Sigmoid colon (tissue), 7 donors: ENCODE results near the gene KCNG2. TPM values are rescaled to one million over a fixed set of nuclear protein-coding genes. Genes with fewer than 3 reads are reported as not detected.
A peak's percentile ranks its signal among the peaks of the same experiment; 100 is the strongest.

Experiments used
- DNase-seq: peaks from one replicate; pipeline ENCODE4 v3.0.0-alpha.2; 2019
- H3K27ac ChIP-seq, 4 donors: fragments of 200-600 bp; sonication (generic); one replicate each; pipeline ENCODE4 v1.5.1; 2016 to 2019; ENCODE audit warnings: mild to moderate bottlenecking in 1 of 4
- H3K27me3 ChIP-seq, 3 donors: fragments of 200-600 bp; sonication (generic); one replicate each; pipeline ENCODE4 v1.5.1; 2019; ENCODE audit warnings: mild to moderate bottlenecking in 1 of 3
- H3K36me3 ChIP-seq, 4 donors: fragments of 200-600 bp; sonication (generic); one replicate each; pipeline ENCODE4 v1.5.1; 2016 to 2019
- H3K4me1 ChIP-seq, 4 donors: fragments of 200-600 bp; sonication (generic); one replicate each; pipeline ENCODE4 v1.5.1; 2017 to 2019
- H3K4me3 ChIP-seq, 4 donors: fragments of 200-600 bp; sonication (generic); one replicate each; pipeline ENCODE4 v1.5.1; 2017 to 2019; ENCODE audit warnings: mild to moderate bottlenecking in 2 of 4, moderate library complexity in 1 of 4
- H3K9me3 ChIP-seq, 4 donors: fragments of 200-600 bp in 3 of 4; sonication (generic) in 3 of 4; one replicate each; pipeline versions ENCODE4 v1.5.1 to v1.6.1; 2013 to 2019
- CTCF ChIP-seq, 4 experiments: fragments of 450-650 bp in 3 of 4; fragments of 200-600 bp in 1 of 4; IDR thresholded peaks; one replicate each; pipeline ENCODE4 v1.5.1; 2016 to 2019; ENCODE audit warnings: antibody characterized with exemption in 4 of 4, mild to moderate bottlenecking in 3 of 4, moderate library complexity in 2 of 4
- EP300 ChIP-seq, 4 donors: sonication (generic); formaldehyde crosslinking; IDR thresholded peaks; one replicate each; pipeline ENCODE4 v1.6.1; 2017; ENCODE audit warnings: antibody characterized with exemption in 4 of 4
- POLR2A ChIP-seq, 2 donors: fragments of 450-650 bp; IDR thresholded peaks; one replicate each; pipeline ENCODE4 v1.6.1; 2016; ENCODE audit warnings: antibody characterized with exemption in 2 of 2, mild to moderate bottlenecking in 2 of 2, moderate library complexity in 2 of 2
- POLR2AphosphoS5 ChIP-seq, 4 donors: sonication (generic); formaldehyde crosslinking; IDR thresholded peaks; one replicate each; pipeline ENCODE4 v1.6.1; 2017; ENCODE audit warnings: antibody characterized with exemption in 4 of 4
- WGBS, 2 donors: extraction: QIAGEN DNeasy Blood & Tissue Kit; methylation state at CpG; one replicate each; pipeline ENCODE4 v1.1.7; 2013; 5-methylcytosine and 5-hydroxymethylcytosine counted together
- intact Hi-C: fragments of 100-400 bp; cut with DNase I; formaldehyde crosslinking; loops from one replicate; pipeline ENCODE4 v1.15.1; 2023
- polyA plus RNA-seq, 3 donors: library from polyadenylated mRNA; stranded (reverse); fragments of 200-250 nt; gene quantifications; one replicate each; pipeline ENCODE4 v1.2.3, GENCODE V29; 2013
- total RNA-seq, 4 donors: library from RNA; depleted of rRNA; stranded (reverse); fragments of >200 nt; gene quantifications; one replicate each; pipeline ENCODE4 v1.1.0, GENCODE V29; 2016
- donor health status: healthy with polysubstance abuse.
- donor health status: Bipolar disorder and iron deficiency.
- donor health status: healthy.

KCNG2 gene
- total and polyA plus RNA-seq, 7 donors: 0.15 to 0.41 TPM; not detected in 5

DNA sequence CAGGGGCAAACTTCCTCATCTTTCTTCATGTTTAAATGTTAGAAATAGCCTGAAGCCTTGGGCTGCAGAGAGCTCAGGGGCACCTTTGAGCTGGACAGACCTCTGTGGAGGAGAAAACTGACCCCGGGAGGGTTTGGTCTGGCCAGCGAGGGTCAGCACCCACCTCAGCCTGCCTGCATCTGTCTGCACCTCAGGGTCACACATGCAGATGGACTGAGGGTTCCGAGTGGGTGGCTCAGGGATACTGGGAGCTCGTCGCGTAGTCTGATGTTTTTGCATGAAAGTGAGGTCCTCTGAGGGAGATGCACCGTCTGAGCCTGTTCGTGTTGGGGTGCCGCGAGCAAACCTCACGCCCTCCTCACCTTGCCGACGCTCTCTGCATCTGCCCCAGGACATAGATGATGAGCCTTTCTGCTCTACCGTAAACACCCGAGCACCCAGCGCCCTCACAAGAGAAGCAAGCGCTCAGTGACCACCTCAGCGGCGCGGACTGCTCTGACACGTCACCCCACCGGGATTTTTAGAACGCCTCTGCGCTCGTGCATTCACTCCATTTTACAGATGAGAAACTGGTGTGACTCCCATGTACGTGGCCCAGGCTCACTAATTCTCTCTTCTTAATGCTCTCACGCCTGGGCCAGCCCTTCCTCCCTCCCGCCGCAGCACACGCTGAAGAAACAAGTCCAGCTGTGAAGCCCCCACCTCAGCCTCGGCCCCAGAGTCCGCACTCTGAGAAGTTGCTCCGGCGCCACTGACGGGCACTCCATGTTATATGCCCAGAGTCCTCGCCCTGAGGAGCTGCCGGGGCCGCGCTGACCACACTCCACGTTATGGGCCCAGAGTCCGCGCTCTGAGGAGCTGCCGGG, 9.5 kb downstream of the KCNG2 start:
- H3K36me3 ChIP-seq: no peaks in the 10 kb centered on the region
- TF ChIP-seq POLR2AphosphoS5 (IDR thresholded peaks at IDR 0.05): no peak
- no peak for TF ChIP-seq EP300 (IDR thresholded peaks at IDR 0.05)
- TF ChIP-seq CTCF (IDR thresholded peaks at IDR 0.05): no peak
- no peak for TF ChIP-seq POLR2A (IDR thresholded peaks at IDR 0.05)
- H3K4me1 ChIP-seq: no peaks in the 10 kb centered on the region
- no peak overlapping the region for H3K27ac ChIP-seq
- peak; percentile 47 for DNase-seq
- intact Hi-C loops: no loop called here
- no peaks in the 10 kb centered on the region for H3K9me3 ChIP-seq
- peaks cover 0 to 15% (median 0%) of the 10 kb centered on the region in 3 donors for H3K27me3 ChIP-seq
- H3K4me3 ChIP-seq: no peak overlapping the region
- WGBS, 2 donors: 94 to 96% methylated on average over 43 of the region's 43 CpGs

- Histone ChIP-seq H3K36me3 (no peaks in the 10 kb centered on the region), H3K27me3 (peaks cover 0 to 34% (median 0%) of the 10 kb centered on the region in 3 donors), H3K27ac (no peak overlapping the region), H3K4me1 (no peaks in the 10 kb centered on the region), H3K4me3 (no peak overlapping the region), H3K9me3 (no peaks in the 10 kb centered on the region)
- DNase-seq: peak; percentile 40
- WGBS, 2 donors: 93 to 95% methylated on average over 44 of the region's 44 CpGs
- intact Hi-C loops: no loop called here
- TF ChIP-seq EP300 (IDR thresholded peaks at IDR 0.05): no peak
- no peak for TF ChIP-seq POLR2A (IDR thresholded peaks at IDR 0.05)
- no peak for TF ChIP-seq CTCF (IDR thresholded peaks at IDR 0.05)
- TF ChIP-seq POLR2AphosphoS5 (IDR thresholded peaks at IDR 0.05): no peak
Observed at GRCh38 chr18:79809482-79810192, 11.9 kb downstream of the KCNG2 start.

- Histone ChIP-seq H3K9me3 (no peaks in the 10 kb centered on the region), H3K4me1 (no peaks in the 10 kb centered on the region), H3K36me3 (no peaks in the 10 kb centered on the region), H3K4me3 (no peak overlapping the region), H3K27ac (no peak overlapping the region), H3K27me3 (peaks cover 0 to 54% (median 10%) of the 10 kb centered on the region in 3 donors)
- TF ChIP-seq CTCF (IDR thresholded peaks at IDR 0.05) (no peak), EP300 (IDR thresholded peaks at IDR 0.05) (no peak)
- DNase-seq: no peak
- WGBS, 2 donors: 75 to 88% methylated on average over 4 of the region's 4 CpGs
- intact Hi-C loops: no loop called here
Observed at GRCh38 chr18:79812052-79812451, 14.3 kb downstream of the KCNG2 start.

GRCh38 chr18:79814373-79814772, 16.6 kb downstream of the KCNG2 start:
- no peaks in the 10 kb centered on the region for H3K9me3 ChIP-seq
- WGBS, 2 donors: 81 to 84% methylated on average over 7 of the region's 7 CpGs
- peaks cover 0 to 74% (median 23%) of the 10 kb centered on the region in 3 donors for H3K27me3 ChIP-seq
- no peak overlapping the region for H3K27ac ChIP-seq
- intact Hi-C loops: no loop called here
- H3K36me3 ChIP-seq: no peaks in the 10 kb centered on the region
- no peak overlapping the region for H3K4me3 ChIP-seq
- TF ChIP-seq POLR2AphosphoS5 (IDR thresholded peaks at IDR 0.05) (no peak), EP300 (IDR thresholded peaks at IDR 0.05) (no peak), CTCF (IDR thresholded peaks at IDR 0.05) (no peak), POLR2A (IDR thresholded peaks at IDR 0.05) (no peak)
- DNase-seq: no peak
- H3K4me1 ChIP-seq: no peaks in the 10 kb centered on the region
